H1 (cell line): Measurements from ENCODE around the gene HSPA1L. TPM values are rescaled to one million over a fixed set of nuclear protein-coding genes. Genes with fewer than 3 reads are reported as not detected.

ENCODE experiments used
- CTCF ChIA-PET: fragments of 300-600 bp; sonication (Branson Sonifier 250); formaldehyde crosslinking; loops from one replicate; lab custom pipeline; 2021; ENCODE audit not compliant: partially characterized antibody; lab: Charles Lee
- POLR2A ChIA-PET: fragments of 300-600 bp; sonication (Branson Sonifier 250); formaldehyde crosslinking; loops from one replicate; lab custom pipeline; 2021; ENCODE audit warnings: inconsistent platforms; ENCODE audit not compliant: partially characterized antibody; lab: Charles Lee
- DNase-seq, 2 experiments: peaks; one replicate each; pipeline versions ENCODE4 v3.0.0 to v3.0.0-alpha.2; 2010 to 2022; ENCODE audit warnings: low spot score in 2 of 2, low read depth in 1 of 2, mixed read lengths in 1 of 2
- FAIRE-seq: peaks from 2 replicates; lab custom pipeline; 2011; peaks lifted over from hg19 to GRCh38; lab: Jason Lieb, UNC
- H2AFZ ChIP-seq: 2 replicates; pipeline ENCODE4 v1.8.1; 2012; ENCODE audit warnings: low read length, inconsistent platforms
- H2AK5ac ChIP-seq: 2 replicates; pipeline ENCODE4 v1.6.1; 2013; ENCODE audit warnings: low read depth, low read length
- H2BK120ac ChIP-seq: replicated peaks from 2 replicates; pipeline ENCODE3; 2013; ENCODE audit warnings: low read depth, low read length, inconsistent platforms
- H2BK12ac ChIP-seq: 2 replicates; pipeline ENCODE4 v1.6.1; 2013; ENCODE audit warnings: low read depth, low read length
- H2BK15ac ChIP-seq: 2 replicates; pipeline ENCODE4 v1.6.1; 2013; ENCODE audit warnings: low read length
- H2BK20ac ChIP-seq: 2 replicates; pipeline ENCODE4 v1.6.1; 2013; ENCODE audit warnings: low read length
- H2BK5ac ChIP-seq: 2 replicates; pipeline ENCODE4 v1.6.1; 2013; ENCODE audit warnings: low read depth, low read length
- H3K14ac ChIP-seq: 2 replicates; pipeline ENCODE4 v1.6.1; 2013; ENCODE audit warnings: inconsistent platforms; ENCODE audit not compliant: insufficient read length
- H3K18ac ChIP-seq: 2 replicates; pipeline ENCODE4 v1.6.1; 2013; ENCODE audit warnings: low read length; ENCODE audit errors: extremely low read depth
- H3K23ac ChIP-seq: 2 replicates; pipeline ENCODE4 v1.6.1; 2013; ENCODE audit warnings: inconsistent platforms; ENCODE audit not compliant: insufficient read length
- H3K23me2 ChIP-seq: 2 replicates; pipeline ENCODE4 v1.6.1; 2013; ENCODE audit warnings: low read depth, low read length
- H3K27ac ChIP-seq: 2 replicates; pipeline ENCODE4 v1.6.1; 2011; ENCODE audit warnings: low read depth, low read length, inconsistent platforms
- H3K27me3 ChIP-seq, 4 experiments: replicated peaks in 1 of 4; 1 replicate in 1 of 4; 2 replicates in 3 of 4; pipeline versions ENCODE4 v1.6.1 to v1.8.1; 2011 to 2013; ENCODE audit warnings: low read length in 3 of 4, mild to moderate bottlenecking in 3 of 4, inconsistent platforms in 2 of 4, mixed read lengths in 2 of 4, moderate library complexity in 1 of 4; ENCODE audit not compliant: control insufficient read depth in 3 of 4, insufficient read depth in 3 of 4; ENCODE audit errors: extremely low read depth in 1 of 4
- H3K36me3 ChIP-seq, 4 experiments: 2 replicates each; pipeline versions ENCODE4 v1.6.1 to v1.8.1; 2011 to 2013; ENCODE audit warnings: mild to moderate bottlenecking in 4 of 4, low read length in 3 of 4, moderate library complexity in 2 of 4, control low read depth in 1 of 4, inconsistent platforms in 1 of 4; ENCODE audit not compliant: insufficient read depth in 4 of 4, control insufficient read depth in 2 of 4
- H3K4ac ChIP-seq: replicated peaks from 2 replicates; pipeline ENCODE3; 2013; ENCODE audit warnings: low read length, low read depth, mixed read lengths, inconsistent platforms; ENCODE audit not compliant: insufficient read length
- H3K4me1 ChIP-seq, 4 experiments: replicated peaks in 1 of 4; 1 replicate in 1 of 4; 2 replicates in 3 of 4; pipeline versions ENCODE4 v1.6.1 to v1.8.1; 2011 to 2013; ENCODE audit warnings: low read length in 3 of 4, inconsistent platforms in 2 of 4, mixed read lengths in 1 of 4; ENCODE audit not compliant: insufficient read depth in 4 of 4, control insufficient read depth in 3 of 4
- H3K4me2 ChIP-seq, 2 experiments: 2 replicates each; pipeline versions ENCODE4 v1.6.1 to v1.8.1; 2011 to 2013; ENCODE audit warnings: low read depth in 2 of 2, low read length in 2 of 2, control low read depth in 1 of 2, inconsistent platforms in 1 of 2, mild to moderate bottlenecking in 1 of 2; ENCODE audit not compliant: insufficient read depth in 1 of 2
- H3K4me3 ChIP-seq, 4 experiments: fragments of 200-600, 300-600 bp in 1 of 4; sonication (generic), shearing (Covaris generic), sonication (Bioruptor Twin) in 1 of 4; 2 replicates each; pipeline versions ENCODE4 v1.5.1 to v1.8.1; 2011 to 2016; ENCODE audit warnings: low read length in 4 of 4, low read depth in 3 of 4, control low read depth in 2 of 4, inconsistent platforms in 2 of 4, mild to moderate bottlenecking in 2 of 4, mixed read lengths in 1 of 4, moderate library complexity in 1 of 4; ENCODE audit not compliant: insufficient read depth in 2 of 4; ENCODE audit errors: extremely low read depth in 1 of 4
- H3K56ac ChIP-seq: replicated peaks from 2 replicates; pipeline ENCODE3; 2013; ENCODE audit warnings: low read depth, mild to moderate bottlenecking, mixed read lengths, low read length, inconsistent platforms; ENCODE audit not compliant: insufficient read length
- H3K79me1 ChIP-seq: 2 replicates; pipeline ENCODE4 v1.6.1; 2013; ENCODE audit warnings: low read depth, low read length, control low read depth
- H3K79me2 ChIP-seq, 2 experiments: 2 replicates each; pipeline versions ENCODE4 v1.6.1 to v1.8.1; 2012 to 2013; ENCODE audit warnings: low read length in 2 of 2, mild to moderate bottlenecking in 2 of 2, inconsistent platforms in 1 of 2; ENCODE audit not compliant: insufficient read depth in 2 of 2, control insufficient read depth in 1 of 2
- H3K9ac ChIP-seq, 4 experiments: replicated peaks in 1 of 4; 1 replicate in 1 of 4; 2 replicates in 3 of 4; pipeline versions ENCODE4 v1.6.1 to v1.8.1; 2011 to 2013; ENCODE audit warnings: low read depth in 3 of 4, low read length in 3 of 4, control low read depth in 2 of 4, mild to moderate bottlenecking in 2 of 4, moderate library complexity in 2 of 4, inconsistent platforms in 1 of 4; ENCODE audit errors: extremely low read depth in 1 of 4
- H3K9me3 ChIP-seq, 2 experiments: 2 replicates each; pipeline versions ENCODE4 v1.6.1 to v1.8.1; 2012 to 2013; ENCODE audit warnings: mild to moderate bottlenecking in 2 of 2, moderate library complexity in 2 of 2, control low read depth in 1 of 2, inconsistent platforms in 1 of 2, low read depth in 1 of 2, low read length in 1 of 2, mixed read lengths in 1 of 2; ENCODE audit not compliant: insufficient read depth in 2 of 2
- H4K20me1 ChIP-seq, 2 experiments: replicated peaks in 1 of 2; 2 replicates each; pipeline versions ENCODE3 to v1.8.1; 2011 to 2013; ENCODE audit warnings: inconsistent platforms in 2 of 2, low read length in 2 of 2, mild to moderate bottlenecking in 1 of 2; ENCODE audit not compliant: insufficient read depth in 2 of 2, control insufficient read depth in 1 of 2
- H4K5ac ChIP-seq: 2 replicates; pipeline ENCODE4 v1.6.1; 2013; ENCODE audit warnings: low read length, low read depth, mixed read lengths, inconsistent platforms; ENCODE audit not compliant: insufficient read length
- H4K8ac ChIP-seq: 2 replicates; pipeline ENCODE4 v1.8.0; 2013; ENCODE audit warnings: mild to moderate bottlenecking, moderate library complexity, low read length, inconsistent platforms; ENCODE audit not compliant: insufficient read depth; ENCODE audit errors: extremely low read depth
- H4K91ac ChIP-seq: replicated peaks from 2 replicates; pipeline ENCODE3; 2013; ENCODE audit warnings: low read length, mixed read lengths, inconsistent platforms; ENCODE audit not compliant: insufficient read length
- BACH1 ChIP-seq: IDR thresholded peaks from 2 replicates; pipeline ENCODE4 v1.6.1; 2012; ENCODE audit warnings: low read length, improper control_type of control experiment
- BCL11A ChIP-seq, 2 experiments: IDR thresholded peaks; one replicate each; pipeline ENCODE4 v1.6.1; 2011; ENCODE audit warnings: low read depth in 2 of 2, low read length in 2 of 2, mild to moderate bottlenecking in 2 of 2
- BRCA1 ChIP-seq: IDR thresholded peaks from 2 replicates; pipeline ENCODE4 v1.6.1; 2012; ENCODE audit warnings: low read depth, low read length, improper control_type of control experiment
- CBX5 ChIP-seq: fragments of 300-800, 300-1000 bp; sonication (generic); IDR thresholded peaks from 2 replicates; pipeline ENCODE4 v1.7.1; 2016; ENCODE audit warnings: antibody characterized with exemption, low read length, low read depth
- CHD2 ChIP-seq: IDR thresholded peaks from 2 replicates; pipeline ENCODE4 v1.6.1; 2012; ENCODE audit warnings: low read length, improper control_type of control experiment
- HDAC6 ChIP-seq: IDR thresholded peaks from one replicate; pipeline ENCODE4 v1.7.1; 2012; ENCODE audit warnings: low read depth, mild to moderate bottlenecking, inconsistent platforms, low read length, moderate library complexity
- POLR2A ChIP-seq, 2 experiments: IDR thresholded peaks; 1 replicate in 1 of 2; 2 replicates in 1 of 2; pipeline ENCODE4 v1.6.1; 2011; ENCODE audit warnings: low read depth in 2 of 2, low read length in 2 of 2, mild to moderate bottlenecking in 2 of 2; ENCODE audit errors: control extremely low read depth in 1 of 2
- POLR2AphosphoS5 ChIP-seq: IDR thresholded peaks from 2 replicates; pipeline ENCODE4 v1.6.1; 2011; ENCODE audit warnings: low read depth, low read length
- RNF2 ChIP-seq: fragments of 200-900, 300-1000 bp; sonication (generic); IDR thresholded peaks from 2 replicates; pipeline ENCODE4 v1.7.1; 2016; ENCODE audit warnings: borderline replicate concordance, low read depth, mild to moderate bottlenecking, antibody characterized with exemption, low read length; ENCODE audit not compliant: poor library complexity, severe bottlenecking; ENCODE audit errors: missing control alignments
- SIN3A ChIP-seq, 2 experiments: IDR thresholded peaks in 1 of 2; conservative IDR thresholded peaks in 1 of 2; 2 replicates each; pipeline ENCODE4 v1.6.1; 2011 to 2012; ENCODE audit warnings: low read length in 2 of 2, improper control_type of control experiment in 1 of 2, low read depth in 1 of 2, mild to moderate bottlenecking in 1 of 2
- TAF1 ChIP-seq: IDR thresholded peaks from 2 replicates; pipeline ENCODE4 v1.6.1; 2011; ENCODE audit warnings: mild to moderate bottlenecking, low read depth, low read length
- TBP ChIP-seq: IDR thresholded peaks from 2 replicates; pipeline ENCODE4 v1.6.1; 2011; ENCODE audit warnings: low read depth, low read length, improper control_type of control experiment
- WGBS, 2 experiments: shearing (Covaris generic) in 1 of 2; methylation state at CpG; one replicate each; pipeline versions ENCODE4 v1.1.6 to v1.1.7; 2013 to 2015; ENCODE audit warnings: low lambda C conversion rate in 2 of 2, mixed read lengths in 2 of 2, inconsistent platforms in 1 of 2, low coverage in 1 of 2, missing lambda C conversion rate in 1 of 2; ENCODE audit not compliant: insufficient replicate concordance in 2 of 2, insufficient coverage in 1 of 2, insufficient read length in 1 of 2; ENCODE audit errors: extremely low coverage in 1 of 2, missing lambda C conversion rate in 1 of 2; 5-methylcytosine and 5-hydroxymethylcytosine counted together
- polyA plus RNA-seq, 7 experiments: library from polyadenylated mRNA; depleted of rRNA in 3 of 7; stranded (reverse) in 5 of 7; unstranded in 2 of 7; fragments of >200 nt in 5 of 7; fragments of 200-250 nt in 2 of 7; gene quantifications; 1 replicate in 5 of 7; 2 replicates in 1 of 7; 4 replicates in 1 of 7; pipeline versions ENCODE4 v1.2.1 to v1.2.3, GENCODE V29; 2011 to 2013; ENCODE audit warnings: missing spikeins in 2 of 7, mixed read lengths in 2 of 7
- total RNA-seq: library from RNA; stranded (reverse); fragmentation: NEBNext Ultra II Directional; extraction: Animal tissue kit (Norgen Biotek cat#: 25700); gene quantifications from 2 replicates; pipeline ENCODE4 v1.2.1, GENCODE V29; 2021
- TF ChIP-seq, protein P1 (sequence below): IDR thresholded peaks from 2 replicates; pipeline ENCODE4 v1.6.1; 2012; ENCODE audit warnings: inconsistent platforms

The HSPA1L gene
- total and polyA plus RNA-seq, 2 of the 8 experiments (the other 6 are each of a cell fraction or from before 2014, with no cell fraction given), result 1.00 to 1.9 TPM

DNA sequence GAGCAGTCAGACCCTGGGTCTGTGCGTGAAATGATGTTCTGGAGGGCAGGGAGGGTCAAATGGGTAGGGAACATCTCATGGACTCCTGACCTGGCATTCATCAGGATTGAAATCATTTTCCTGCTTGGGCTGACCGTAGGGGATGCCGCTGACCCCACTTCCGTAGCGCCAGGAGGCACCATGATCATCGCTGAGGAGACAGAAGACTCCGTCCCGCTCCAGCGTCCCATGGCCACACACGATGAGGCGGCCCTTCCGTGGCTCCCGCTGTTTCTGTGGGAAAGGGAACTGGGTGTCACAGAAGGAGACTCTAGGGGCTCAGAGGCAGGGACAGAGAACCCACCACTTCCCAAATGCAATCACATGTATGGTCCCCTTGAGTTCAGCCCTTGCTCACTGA lies 45.3 kb upstream of the HSPA1L start:
- H3K4me1 ChIP-seq, result peaks cover 0 to 12% (median 0%) of the 10 kb centered on the region in 4 experiments; a peak in 4 of 7 replicates
- H2AFZ ChIP-seq, result no peak overlapping the region
- H4K91ac ChIP-seq, result no peak overlapping the region
- 0 out of 7 replicates have a peak, but pooled peaks cover 0 to 3% (median 0%) of the 10 kb centered on the region in 4 experiments for H3K27me3 ChIP-seq
- no peak overlapping the region for H2BK12ac ChIP-seq
- peaks cover 3 to 17% (median 3%) of the 10 kb centered on the region in 4 experiments; a peak in 7 of 8 replicates for H3K36me3 ChIP-seq
- no peak overlapping the region for H2BK20ac ChIP-seq
- H3K27ac ChIP-seq, result no peak overlapping the region
- no peak overlapping the region for H2AK5ac ChIP-seq
- FAIRE-seq (no peak), DNase-seq (no peak)
- POLR2A ChIA-PET, result interaction anchor here (0.5 to 6.5 kb wide), 8 partner anchors 8 to 94 kb away, joined by 3 to 93 read pairs (median 4); no protein-coding TSS in a partner anchor
- no peak overlapping the region for H4K8ac ChIP-seq
- H3K9ac ChIP-seq, result no peak overlapping the region
- no peak overlapping the region for H3K4ac ChIP-seq
- H3K23me2 ChIP-seq, result peaks cover 8% of the 10 kb centered on the region; the same call in 1 of the 2 replicates
- H3K79me1 ChIP-seq, result 0 out of 2 replicates have a peak, but pooled peaks cover 2% of the 10 kb centered on the region
- H2BK15ac ChIP-seq, result no peak overlapping the region
- no peaks in the 10 kb centered on the region for H4K20me1 ChIP-seq
- H3K4me2 ChIP-seq, result no peak overlapping the region
- no peak overlapping the region for H2BK5ac ChIP-seq
- no peak overlapping the region for H3K18ac ChIP-seq
- no peak overlapping the region for H3K14ac ChIP-seq
- H3K79me2 ChIP-seq, result no peaks in the 10 kb centered on the region
- H3K9me3 ChIP-seq, result peaks cover 2 to 4% of the 10 kb centered on the region in 2 experiments; a peak in 1 of 4 replicates
- CTCF ChIA-PET, result interaction anchor here (1.0 to 1.6 kb wide), 4 partner anchors 10 to 171 kb away, joined by 3 to 7 read pairs (median 4); no protein-coding TSS in a partner anchor
- H4K5ac ChIP-seq, result no peak overlapping the region
- no peak overlapping the region for H3K56ac ChIP-seq
- H3K23ac ChIP-seq, result no peak overlapping the region
- no peak overlapping the region for H2BK120ac ChIP-seq
- H3K4me3 ChIP-seq, result no peak overlapping the region
- WGBS, 2 experiments, result 94% methylated on average over 13 of the region's 13 CpGs; no CpG with 5 or more reads in 1 of the 2 experiments
- TF ChIP-seq, protein P1, sequence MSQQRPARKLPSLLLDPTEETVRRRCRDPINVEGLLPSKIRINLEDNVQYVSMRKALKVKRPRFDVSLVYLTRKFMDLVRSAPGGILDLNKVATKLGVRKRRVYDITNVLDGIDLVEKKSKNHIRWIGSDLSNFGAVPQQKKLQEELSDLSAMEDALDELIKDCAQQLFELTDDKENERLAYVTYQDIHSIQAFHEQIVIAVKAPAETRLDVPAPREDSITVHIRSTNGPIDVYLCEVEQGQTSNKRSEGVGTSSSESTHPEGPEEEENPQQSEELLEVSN, result no peak
- no peak for TF ChIP-seq POLR2A (IDR thresholded peaks at IDR 0.05; ENCODE audit: control extremely low read depth in 1 of 2, low read depth in 2 of 2, low read length in 2 of 2)
- no peak for TF ChIP-seq BRCA1
- no peak for TF ChIP-seq SIN3A (conservative IDR thresholded peaks at IDR 0.05 in 1 of 2, IDR thresholded peaks at IDR 0.05 in 1 of 2; ENCODE audit: low read depth in 1 of 2, low read length in 2 of 2)
- TF ChIP-seq BACH1, result no peak
- TF ChIP-seq CBX5, result no peak
- TF ChIP-seq RNF2, result no peak
- TF ChIP-seq TAF1, result no peak
- TF ChIP-seq TBP, result no peak
- no peak for TF ChIP-seq BCL11A (IDR thresholded peaks at IDR 0.05; ENCODE audit: low read depth in 2 of 2, low read length in 2 of 2)
- no peak for TF ChIP-seq HDAC6
- TF ChIP-seq POLR2AphosphoS5, result no peak
- TF ChIP-seq CHD2, result no peak
